SHP77 (cell line): ENCODE data around the gene POM121.
"Not testable (repeated sequence)": the region's sequence is repeated elsewhere in the genome, so short reads cannot be mapped to it uniquely, and the experiment has no call there.

Experiments
- DNase-seq, 2 experiments: peaks; one replicate each; lab custom pipeline; 2025; lab: John Stamatoyannopoulos, UW

POM121 gene

DNA sequence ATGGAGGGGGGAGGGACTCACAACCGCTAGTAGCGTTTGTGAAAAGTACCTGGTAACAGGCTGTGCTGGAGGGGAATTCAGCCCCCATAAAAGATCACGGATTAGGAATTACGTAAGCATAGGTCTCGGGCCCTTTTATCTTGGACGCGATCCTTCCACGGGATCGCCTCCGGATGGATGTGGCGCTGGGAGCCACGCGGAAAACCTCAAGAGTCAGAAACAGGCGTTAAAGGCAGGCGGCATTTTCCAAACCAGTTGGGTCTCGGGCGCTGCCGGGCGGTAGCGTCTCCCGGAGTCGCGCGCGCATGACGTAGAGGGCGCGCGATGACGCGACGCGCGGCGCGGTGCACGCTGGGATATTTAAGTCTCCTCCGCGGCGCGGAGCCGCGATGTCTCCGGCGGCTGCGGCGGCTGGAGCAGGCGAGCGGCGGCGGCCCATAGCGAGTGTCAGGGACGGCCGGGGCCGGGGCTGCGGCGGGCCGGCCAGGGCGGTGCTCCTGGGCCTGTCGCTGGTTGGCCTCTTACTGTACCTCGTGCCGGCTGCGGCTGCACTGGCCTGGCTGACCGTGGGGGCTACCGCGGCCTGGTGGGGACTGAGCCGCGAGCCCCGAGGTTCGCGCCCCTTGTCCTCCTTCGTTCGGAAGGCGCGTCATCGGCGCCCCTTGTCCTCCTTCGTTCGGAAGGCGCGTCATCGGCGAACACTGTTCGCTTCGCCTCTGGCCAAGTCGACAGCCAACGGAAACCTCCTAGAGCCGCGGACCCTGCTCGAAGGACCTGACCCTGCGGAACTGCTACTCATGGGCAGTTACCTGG lies at the start of gene POM121:
Gene POM121, plus strand, starts transcription at position 363 of the 813 bp plus-strand sequence. Its CDS starts 27 bp downstream, at position 390.
- peak; percentile 42 to 74 for DNase-seq

DNA sequence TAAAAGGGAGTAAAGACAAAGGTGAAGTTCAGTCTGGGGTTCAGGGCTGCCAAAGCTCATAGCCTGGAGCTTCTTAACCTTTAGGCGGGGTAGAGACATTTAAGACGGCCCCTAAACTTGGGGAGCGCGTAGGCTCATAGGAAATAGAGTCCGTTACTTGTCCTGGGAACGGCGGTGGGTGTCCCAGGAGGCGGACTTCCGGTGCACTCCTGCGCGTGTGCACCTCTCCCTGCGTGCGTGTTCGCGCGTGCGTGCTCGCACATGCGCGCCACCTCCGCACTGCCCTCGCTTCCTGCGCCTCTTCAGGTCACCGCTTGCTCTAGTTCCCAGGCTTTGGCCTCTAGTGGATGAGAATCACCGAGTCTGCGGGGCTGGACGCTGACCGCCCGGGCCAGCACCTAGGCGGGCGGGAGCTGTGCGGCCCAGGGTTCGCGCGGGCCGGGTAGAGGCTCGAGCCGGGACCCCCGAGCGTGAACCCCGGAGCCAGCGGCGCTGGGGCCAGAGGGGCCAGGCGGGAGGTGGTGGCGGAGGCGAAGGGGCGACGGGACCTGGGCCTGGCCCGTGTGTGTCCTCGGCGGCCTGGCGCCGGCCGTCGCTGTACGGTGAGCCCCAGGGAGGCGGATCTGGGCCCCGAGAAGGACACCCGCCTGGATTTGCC lies 45.7 kb upstream of the POM121 start:
- peak; percentile 86 to 90 for DNase-seq

DNA sequence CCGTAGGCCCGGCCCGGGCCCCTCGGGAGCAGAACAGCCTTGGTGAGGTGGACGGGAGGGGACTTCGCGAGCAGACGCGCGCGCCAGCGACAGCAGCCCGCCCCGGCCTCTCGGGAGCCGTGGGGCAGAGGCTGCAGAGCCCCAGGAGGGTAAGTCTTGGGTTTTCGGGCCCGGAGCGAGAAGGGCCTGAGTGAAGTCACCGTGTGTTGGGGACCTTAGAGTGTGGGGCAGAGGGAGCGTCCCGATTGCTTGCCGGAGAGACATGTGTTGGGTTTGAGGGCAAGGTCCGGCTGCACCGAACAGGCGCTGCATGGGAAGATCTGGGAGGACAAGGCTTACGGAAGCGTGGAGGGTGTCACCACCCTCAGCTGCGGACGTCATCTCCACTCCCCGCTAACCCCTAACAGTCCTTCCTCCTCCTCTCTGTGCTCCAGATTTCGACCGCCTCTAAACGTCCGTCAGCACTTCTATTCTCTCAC lies 45.1 kb upstream of the POM121 start:
- peak in 1 of 2 experiments; percentile 17 for DNase-seq

DNA sequence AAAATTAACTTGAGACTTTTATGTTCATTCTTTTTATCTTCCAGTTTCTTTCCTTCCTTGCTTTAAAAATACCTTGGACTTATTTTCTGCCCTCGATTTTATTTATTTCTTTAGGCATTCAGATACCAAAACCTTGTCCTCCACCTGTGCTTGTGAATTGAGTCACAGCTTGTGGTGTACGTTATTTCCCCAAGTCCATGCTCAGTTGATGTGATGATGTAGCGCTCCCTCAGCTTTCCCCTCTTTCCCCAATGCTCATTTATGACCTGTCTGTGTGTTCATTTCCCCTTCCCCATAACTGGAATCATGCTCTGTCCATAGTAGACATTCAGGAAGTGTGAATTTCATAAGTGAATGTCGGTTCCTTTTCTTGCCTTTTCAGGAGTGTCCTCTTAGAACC lies 33.1 kb upstream of the POM121 start:
- not testable (repeated sequence) for DNase-seq

DNA sequence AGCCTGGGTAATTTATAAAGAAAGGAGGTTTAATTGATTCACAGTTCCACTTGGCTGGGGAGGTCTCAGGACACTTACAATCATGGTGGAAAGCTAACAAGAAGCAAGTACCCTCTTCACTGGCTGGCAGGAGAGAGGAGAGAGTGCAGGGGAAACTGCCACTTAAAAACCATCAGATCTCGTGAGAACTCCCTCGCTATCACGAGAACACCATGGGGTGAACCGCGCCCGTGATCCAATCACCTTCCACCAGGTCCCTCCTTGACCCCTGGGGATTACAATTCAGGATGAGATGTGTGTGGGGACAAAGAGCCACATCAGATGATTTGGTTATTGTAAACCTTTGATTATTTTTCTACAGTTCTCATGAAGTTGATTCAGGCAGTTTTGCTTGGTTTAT lies 20.2 kb upstream of the POM121 start:
- not testable (repeated sequence) for DNase-seq

DNA sequence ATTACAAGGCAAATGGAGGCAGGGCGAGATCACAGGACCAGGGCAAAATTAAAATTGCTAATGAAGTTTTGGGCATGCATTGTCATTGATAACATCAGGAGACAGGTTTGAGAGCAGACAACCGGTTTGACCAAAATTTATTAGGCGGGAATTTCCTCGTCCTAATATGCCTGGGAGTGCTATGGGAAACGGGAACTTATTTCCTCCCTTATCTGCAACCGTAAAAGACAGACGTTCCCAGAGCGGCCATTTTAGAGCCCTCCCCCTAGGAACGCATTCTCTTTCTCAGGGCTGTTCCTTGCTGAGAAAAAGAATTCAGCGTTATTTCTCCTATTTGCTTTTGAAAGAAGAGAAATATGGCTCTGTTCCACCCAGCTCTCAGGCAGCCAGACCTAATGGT lies 16.5 kb upstream of the POM121 start:
- DNase-seq: not testable (repeated sequence)

DNA sequence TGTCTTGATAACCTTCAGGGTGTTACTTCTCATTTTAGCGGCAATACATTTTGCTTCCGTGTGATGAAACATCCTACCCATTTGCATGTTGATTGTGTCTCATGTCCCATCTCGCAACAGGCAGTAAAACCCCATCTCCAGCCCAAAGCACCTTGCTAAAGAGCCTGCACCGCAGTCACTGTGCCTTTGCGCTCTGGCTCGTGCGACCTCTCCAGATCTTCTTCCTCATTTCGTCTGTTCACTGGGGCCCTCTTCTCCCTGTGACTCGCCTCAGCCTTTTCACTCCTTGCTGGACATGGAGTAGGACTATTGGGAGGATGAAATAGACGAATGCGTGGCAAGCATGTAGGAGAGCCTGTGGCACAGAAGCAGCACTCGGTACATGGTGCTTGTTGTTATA lies 13.5 kb upstream of the POM121 start:
- not testable (repeated sequence) for DNase-seq

DNA sequence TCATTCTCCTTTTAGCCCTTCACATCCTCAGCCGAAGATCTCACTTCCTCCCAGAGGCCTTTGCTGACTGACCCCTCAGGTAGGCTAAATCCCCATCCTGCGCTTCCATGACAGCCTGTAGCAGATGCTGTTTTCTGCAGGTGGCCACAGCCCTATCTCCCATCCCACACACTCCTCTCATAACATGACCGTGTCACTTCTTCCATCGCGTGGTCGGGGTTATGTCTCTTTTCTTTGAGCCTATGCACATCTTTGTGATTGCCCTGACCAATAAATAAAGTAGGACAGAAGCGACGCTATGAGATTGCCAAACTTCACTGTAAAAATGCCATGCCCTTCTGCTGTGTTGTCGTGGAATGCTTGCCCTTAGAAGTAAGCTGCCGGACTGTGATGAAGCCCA lies 11.1 kb upstream of the POM121 start:
- not testable (repeated sequence) for DNase-seq

DNA sequence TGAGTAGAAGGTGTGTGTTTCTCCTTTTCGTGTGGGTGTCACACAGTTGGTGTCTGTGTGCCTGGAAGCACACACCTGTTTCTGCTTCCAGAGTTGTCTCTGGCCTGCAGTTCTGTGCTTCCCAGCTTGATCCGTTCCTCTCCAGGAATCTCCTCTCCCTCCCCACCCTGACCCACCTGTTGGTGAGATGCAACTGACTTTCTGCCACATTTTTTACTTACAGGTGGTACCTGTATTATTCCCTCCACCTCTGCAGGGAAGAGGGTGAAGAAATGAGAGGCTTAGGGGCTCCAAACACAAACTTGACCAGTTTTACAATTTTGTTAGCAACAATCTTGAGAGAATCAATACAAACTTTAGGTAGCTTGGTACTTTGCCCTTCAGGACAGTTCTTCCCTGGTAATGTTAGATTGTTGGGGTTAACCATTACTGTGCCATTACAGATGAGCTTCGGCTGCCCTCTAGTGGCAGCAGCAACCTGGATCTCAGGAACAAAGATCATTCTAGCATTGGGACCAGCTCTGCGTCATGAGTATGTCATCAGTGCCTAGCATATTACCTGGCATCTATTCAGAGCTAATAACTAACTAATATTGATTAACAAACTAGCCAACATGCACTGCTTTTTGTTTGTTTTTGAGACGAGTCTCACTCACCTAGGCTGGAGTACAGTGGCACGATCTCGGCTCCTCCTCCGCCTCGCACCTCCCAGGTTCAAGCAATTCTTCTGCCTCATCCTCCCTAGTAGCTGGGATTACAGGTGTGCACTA lies 10.0 kb upstream of the POM121 start:
- DNase-seq: peak; percentile 12 to 28

DNA sequence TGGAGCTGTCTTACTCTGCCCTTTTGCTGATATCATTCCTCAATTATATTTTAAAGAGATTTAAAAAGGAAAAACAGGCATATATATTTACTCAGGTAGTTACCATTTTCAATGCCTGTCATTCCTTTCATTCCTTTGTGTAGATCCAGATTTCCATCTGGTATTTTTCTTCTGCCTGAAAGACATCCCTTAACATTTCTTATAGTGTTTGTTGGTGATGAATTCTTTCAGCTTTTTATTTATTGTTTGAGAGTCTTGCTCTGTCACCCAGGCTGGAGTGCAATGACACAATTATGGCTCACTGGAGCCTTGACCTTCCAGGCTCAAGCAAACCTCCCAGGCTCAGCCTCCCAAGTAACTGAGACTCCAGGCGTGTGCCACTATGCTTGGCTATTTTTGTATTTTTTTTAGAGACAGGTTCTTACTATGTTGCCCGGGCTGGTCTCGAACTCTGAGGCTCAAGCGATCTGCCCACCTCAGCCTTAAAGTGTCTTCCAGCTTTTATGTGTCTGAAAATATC lies 5.6 kb upstream of the POM121 start:
- no peak for DNase-seq

DNA sequence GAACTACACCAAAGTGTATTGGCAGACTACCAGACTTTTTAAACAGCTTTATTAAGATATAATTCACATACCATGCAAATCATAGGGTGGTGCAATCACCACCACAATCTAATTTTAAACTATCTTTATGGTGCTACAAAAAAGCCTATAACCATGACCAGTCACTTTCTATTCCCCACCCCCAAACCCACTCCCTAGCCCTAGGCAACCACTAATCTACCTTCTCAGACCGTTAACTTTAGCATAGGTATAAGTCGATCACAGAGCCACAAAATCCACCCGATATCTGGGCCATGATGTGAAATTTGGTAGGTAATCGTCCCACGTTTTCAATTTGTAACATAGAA lies 536 bp upstream of the POM121 start:
- no peak for DNase-seq

DNA sequence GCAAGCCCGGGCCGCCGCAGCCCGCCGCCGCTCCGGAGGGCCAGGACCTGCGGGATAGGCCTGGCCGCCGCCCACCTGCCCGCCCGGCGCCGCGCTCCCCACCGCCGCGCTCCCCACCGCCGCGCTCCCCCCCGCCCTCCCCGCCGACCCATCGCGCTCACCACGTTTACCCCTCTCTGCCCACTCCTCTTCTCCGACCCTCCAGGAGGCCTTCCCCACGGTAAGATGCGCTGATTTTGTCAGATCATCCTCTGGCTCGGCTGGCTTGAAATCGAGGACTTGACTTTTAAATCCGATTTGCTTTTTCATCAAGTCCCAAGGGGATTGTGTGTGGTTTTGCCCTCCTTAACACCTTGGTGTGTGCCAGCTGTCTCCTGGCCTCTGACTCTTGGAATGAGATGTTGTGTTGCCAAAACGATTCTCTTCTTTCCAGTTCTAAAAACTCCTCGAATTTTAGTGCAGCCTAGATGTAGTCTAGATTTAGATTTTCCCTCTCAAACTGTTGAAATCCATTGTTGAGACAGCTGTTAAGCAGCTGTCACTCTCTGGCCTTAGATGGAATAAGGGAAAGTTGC lies 738 bp downstream of the POM121 start:
- no peak for DNase-seq

DNA sequence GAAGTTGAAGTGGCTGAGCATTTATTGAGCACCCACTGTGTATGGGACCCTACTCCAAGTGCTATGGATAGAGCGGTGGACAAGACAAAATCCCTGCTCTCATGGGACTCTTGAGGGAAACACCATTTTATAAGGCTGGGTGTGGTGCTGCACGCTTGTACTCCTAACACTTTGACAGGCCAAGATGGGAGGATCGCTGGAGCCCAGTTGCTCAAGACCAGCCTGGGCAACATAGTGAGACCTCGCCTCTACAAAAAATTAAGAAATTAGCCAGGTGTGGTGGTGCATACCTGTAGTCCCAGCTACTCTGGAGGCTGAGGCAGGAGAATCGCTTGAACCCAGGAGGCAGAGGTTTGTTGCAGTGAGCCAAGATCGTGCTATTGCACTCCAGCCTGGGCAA lies 2.9 kb downstream of the POM121 start:
- DNase-seq: not testable (repeated sequence)

DNA sequence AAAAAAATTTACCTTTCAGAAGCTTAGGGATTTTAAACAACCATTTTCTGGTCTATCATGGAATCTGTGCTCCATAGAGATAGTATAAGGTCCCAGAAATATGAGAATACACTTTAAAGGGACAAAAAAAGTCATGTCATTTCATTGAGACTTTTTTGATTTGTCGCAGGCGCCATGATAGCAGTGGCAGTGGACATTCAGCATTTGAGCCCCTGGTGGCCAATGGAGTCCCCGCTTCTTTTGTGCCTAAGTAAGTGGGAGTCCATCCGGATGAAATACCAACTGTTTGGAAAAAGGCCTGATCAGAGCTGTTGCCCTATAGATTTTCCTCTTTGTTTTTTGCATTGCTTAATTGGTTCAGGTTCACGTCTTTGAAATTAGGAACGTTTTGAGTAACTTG lies 3.3 kb downstream of the POM121 start:
- not testable (repeated sequence) for DNase-seq

DNA sequence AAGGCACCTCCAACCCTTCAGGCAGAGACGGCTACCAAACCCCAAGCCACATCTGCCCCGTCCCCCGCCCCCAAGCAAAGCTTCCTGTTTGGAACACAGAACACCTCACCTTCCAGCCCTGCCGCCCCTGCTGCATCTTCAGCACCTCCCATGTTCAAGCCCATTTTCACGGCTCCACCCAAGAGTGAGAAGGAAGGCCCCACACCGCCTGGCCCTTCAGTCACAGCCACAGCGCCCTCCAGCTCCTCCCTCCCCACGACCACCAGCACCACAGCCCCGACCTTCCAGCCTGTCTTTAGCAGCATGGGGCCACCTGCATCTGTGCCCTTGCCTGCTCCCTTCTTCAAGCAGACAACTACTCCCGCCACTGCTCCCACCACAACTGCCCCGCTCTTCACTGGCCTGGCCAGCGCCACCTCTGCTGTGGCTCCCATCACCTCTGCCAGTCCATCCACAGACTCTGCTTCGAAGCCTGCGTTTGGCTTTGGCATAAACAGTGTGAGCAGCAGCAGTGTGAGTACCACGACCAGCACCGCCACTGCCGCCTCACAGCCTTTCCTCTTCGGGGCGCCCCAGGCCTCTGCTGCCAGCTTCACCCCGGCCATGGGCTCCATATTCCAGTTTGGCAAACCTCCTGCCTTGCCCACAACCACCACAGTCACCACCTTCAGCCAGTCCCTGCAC lies 17.3 kb downstream of the POM121 start:
- not testable (repeated sequence) for DNase-seq

DNA sequence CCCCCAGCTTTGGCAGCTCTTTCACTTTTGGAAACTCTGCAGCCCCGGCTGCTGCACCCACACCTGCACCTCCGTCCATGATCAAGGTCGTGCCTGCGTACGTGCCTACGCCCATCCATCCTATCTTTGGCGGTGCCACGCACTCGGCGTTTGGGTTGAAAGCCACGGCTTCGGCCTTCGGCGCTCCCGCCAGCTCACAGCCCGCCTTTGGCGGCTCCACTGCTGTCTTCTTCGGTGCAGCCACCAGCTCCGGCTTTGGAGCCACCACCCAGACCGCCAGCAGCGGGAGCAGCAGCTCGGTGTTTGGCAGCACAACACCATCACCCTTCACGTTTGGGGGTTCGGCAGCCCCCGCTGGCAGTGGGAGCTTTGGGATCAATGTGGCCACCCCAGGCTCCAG lies 18.1 kb downstream of the POM121 start:
- DNase-seq: not testable (repeated sequence)

DNA sequence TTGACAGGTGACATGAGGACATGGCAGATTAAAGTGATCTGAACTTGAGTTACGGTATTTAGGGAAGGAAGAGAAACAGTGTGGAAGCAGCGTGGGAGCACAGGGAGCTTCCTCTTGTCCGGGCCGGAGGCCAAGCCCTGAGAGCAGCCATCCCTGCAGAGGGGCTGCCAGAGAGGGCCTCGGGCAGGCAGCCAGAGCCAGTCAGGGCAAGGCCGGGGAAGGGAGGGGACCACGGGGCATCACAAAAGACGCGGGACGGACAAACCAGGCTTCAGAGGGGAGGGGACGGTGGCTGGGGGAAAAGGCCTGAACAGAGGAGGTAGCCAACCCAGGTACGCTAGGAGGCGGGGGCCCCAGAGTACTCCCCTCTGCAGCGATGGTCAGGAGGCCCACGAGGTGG lies 20.0 kb downstream of the POM121 start:
- not testable (repeated sequence) for DNase-seq

DNA sequence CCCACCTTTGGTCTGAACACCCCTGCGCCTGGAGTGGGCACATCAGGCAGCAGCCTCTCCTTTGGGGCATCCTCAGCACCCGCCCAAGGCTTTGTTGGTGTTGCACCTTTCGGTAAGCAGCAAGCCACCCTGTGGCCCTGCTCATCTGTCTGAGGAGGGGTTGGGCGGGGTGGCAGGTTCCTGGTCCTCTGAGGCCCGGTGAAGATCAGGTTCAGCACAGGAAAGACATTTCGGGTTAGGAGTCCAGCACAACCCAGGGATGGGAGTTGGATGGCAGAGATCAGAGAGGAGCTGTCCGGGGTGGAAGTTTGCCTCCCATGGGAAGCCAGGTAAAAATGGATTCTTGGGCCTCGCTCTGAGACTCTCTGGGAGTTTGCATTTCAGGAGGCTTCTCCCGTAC lies 20.7 kb downstream of the POM121 start:
- not testable (repeated sequence) for DNase-seq

DNA sequence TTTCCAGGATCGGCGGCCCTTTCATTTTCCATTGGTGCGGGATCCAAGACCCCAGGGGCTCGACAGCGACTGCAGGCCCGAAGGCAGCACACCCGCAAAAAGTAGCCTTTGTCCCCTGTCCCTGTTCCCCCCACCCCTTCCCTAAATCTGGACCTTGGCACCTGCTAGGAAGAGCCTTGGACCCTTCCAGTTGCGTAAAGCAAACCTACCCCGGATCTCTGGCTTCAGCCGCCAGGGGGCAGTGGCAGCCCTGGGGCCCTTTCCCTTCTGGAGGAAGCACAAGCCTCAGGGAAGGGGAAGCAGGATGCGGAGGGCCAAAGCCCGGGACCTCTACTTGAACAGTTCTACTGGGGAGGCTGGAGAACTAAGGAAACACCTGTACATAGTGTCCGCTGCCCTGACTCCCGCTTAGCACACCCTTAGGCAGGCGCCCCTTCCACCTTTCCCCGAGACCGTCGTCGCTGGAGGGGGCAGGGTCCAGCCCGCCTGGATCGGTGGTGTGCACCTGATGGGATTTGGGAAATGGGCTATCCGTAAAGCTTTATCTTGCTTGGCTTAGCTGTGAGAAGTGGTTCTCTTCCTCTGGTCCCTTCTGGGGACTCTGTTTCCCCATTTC lies 21.3 kb downstream of the POM121 start:
- DNase-seq: not testable (repeated sequence)

DNA sequence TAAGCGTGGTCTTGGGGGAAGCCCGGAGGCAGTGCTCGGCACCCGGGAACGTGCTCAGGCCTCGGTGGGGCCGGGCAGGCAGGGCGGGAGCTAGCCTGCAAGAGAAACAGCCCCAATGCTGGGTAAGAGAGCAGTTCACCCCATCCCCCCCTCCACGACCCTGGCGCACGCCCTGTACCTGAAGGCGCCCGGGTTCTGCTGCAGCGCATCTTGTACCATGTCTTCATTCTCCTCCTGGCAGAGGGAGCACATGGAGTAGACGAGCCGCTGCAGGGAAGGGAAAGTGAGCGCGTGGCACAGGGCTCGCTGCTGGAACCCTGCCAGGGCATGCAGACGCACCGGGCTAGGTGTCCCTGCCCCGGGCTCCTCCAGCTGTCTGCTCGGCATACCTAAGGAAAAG lies 23.8 kb downstream of the POM121 start:
- not testable (repeated sequence) for DNase-seq

DNA sequence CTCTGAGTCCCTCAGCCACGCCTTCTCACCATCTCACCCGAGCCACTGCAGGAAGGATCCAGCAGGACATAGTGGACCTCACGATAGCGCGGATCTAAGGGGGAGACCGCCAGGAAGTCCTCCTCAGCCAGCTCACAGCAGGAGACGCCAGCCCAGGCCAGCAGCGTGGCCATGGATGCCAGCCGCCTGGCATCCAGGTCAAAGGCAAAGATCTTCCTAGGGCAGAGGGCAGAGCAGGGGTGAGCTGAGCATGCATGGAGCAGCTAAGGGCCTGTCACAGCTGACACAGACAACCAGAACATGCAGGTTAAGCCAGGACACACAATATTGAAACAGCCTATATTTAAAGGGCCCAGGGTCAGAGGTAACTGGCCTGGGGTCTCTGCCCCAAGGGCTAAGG lies 24.4 kb downstream of the POM121 start:
- DNase-seq: not testable (repeated sequence)
